OCI-LY3 (cell line): ENCODE results near the gene VCX2.

Source experiments
- EZH2phosphoT487 ChIP-seq: fragments of 200-600 bp; shearing (Covaris generic); IDR thresholded peaks from 2 replicates; pipeline ENCODE4 v1.6.1; 2018; ENCODE audit warnings: antibody characterized with exemption, mixed run types, low read depth
- TF ChIP-seq, protein P1 (sequence below): fragments of 200-600, 300-600 bp; sonication (generic); IDR thresholded peaks from 2 replicates; pipeline ENCODE4 v1.5.1; 2014; ENCODE audit warnings: antibody characterized with exemption, low read length, low read depth

DNA sequence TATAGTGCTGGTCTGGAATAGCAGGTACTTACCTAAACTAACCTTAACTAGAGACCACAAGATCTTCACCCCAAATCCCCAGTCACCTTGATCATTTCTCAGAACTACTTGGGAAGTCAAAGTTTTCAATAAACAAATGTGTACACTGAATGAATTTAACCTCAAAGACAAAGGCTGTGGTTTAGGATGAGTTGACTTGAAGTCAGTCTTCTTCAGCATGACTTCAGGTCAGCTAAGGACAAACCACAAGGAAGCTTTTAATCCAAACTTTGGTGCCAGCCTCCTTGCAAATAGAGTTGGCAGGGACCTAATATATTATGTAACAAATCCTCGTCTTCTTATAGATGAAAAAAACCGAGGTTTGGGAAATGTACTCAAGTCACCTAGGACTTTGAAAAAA, 21.2 kb upstream of the VCX2 start:
- TF ChIP-seq, protein P1, sequence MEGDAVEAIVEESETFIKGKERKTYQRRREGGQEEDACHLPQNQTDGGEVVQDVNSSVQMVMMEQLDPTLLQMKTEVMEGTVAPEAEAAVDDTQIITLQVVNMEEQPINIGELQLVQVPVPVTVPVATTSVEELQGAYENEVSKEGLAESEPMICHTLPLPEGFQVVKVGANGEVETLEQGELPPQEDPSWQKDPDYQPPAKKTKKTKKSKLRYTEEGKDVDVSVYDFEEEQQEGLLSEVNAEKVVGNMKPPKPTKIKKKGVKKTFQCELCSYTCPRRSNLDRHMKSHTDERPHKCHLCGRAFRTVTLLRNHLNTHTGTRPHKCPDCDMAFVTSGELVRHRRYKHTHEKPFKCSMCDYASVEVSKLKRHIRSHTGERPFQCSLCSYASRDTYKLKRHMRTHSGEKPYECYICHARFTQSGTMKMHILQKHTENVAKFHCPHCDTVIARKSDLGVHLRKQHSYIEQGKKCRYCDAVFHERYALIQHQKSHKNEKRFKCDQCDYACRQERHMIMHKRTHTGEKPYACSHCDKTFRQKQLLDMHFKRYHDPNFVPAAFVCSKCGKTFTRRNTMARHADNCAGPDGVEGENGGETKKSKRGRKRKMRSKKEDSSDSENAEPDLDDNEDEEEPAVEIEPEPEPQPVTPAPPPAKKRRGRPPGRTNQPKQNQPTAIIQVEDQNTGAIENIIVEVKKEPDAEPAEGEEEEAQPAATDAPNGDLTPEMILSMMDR: no peak
- no peak for TF ChIP-seq EZH2phosphoT487
